Ramos (cell line): ENCODE measurements around the gene FERMT3.

Source experiments
- in situ Hi-C: fragments of 300-500 bp; cut with MboI; formaldehyde crosslinking; loops from one replicate; pipeline ENCODE4 v1.14.3; 2022; ENCODE audit warnings: low sequenced_read_pairs; ENCODE audit not compliant: unreplicated experiment

The FERMT3 gene

GRCh38 chr11:64231546-64231945 is 25.0 kb downstream of the FERMT3 start:
- in situ Hi-C loops, result loop anchor here (25.0 kb wide), 3 partner anchors 906 to 1619 kb away; partner anchors contain the start of genes B3GAT3, EML3, MTA2 and ROM1

GRCh38 chr11:64232182-64232966 is 25.9 kb downstream of the FERMT3 start:
- in situ Hi-C loops, result loop anchor here (25.0 kb wide), 3 partner anchors 905 to 1620 kb away; partner anchors contain the start of genes B3GAT3, EML3, MTA2 and ROM1

- in situ Hi-C loops, result loop anchor here (25.0 kb wide), 3 partner anchors 904 to 1621 kb away; partner anchors contain the start of genes B3GAT3, EML3, MTA2 and ROM1
Measured at GRCh38 chr11:64232967-64233315, 26.4 kb downstream of the FERMT3 start.

- in situ Hi-C loops, result loop anchor here (25.0 kb wide), 3 partner anchors 903 to 1622 kb away; partner anchors contain the start of genes B3GAT3, EML3, MTA2 and ROM1
Measured at GRCh38 chr11:64233913-64234586, 27.5 kb downstream of the FERMT3 start, which contains the start of gene VEGFB. Gene VEGFB, plus strand, starts transcription at chr11:64234584. Its CDS starts 250 bp downstream, at chr11:64234834.

GRCh38 chr11:64234647-64235379 is 28.3 kb downstream of the FERMT3 start:
- in situ Hi-C loops, result loop anchor here (25.0 kb wide), 3 partner anchors 902 to 1623 kb away; partner anchors contain the start of genes B3GAT3, EML3, MTA2 and ROM1

GRCh38 chr11:64235437-64236161 is 29.1 kb downstream of the FERMT3 start:
- in situ Hi-C loops, result loop anchor here (25.0 kb wide), 3 partner anchors 902 to 1623 kb away; partner anchors contain the start of genes B3GAT3, EML3, MTA2 and ROM1

- in situ Hi-C loops, result loop anchor here (25.0 kb wide), 3 partner anchors 900 to 1625 kb away; partner anchors contain the start of genes B3GAT3, EML3, MTA2 and ROM1
Measured at GRCh38 chr11:64237484-64237951, 31.0 kb downstream of the FERMT3 start.

- in situ Hi-C loops, result loop anchor here (25.0 kb wide), 3 partner anchors 899 to 1626 kb away; partner anchors contain the start of genes B3GAT3, EML3, MTA2 and ROM1
Measured at GRCh38 chr11:64238076-64238475, 31.6 kb downstream of the FERMT3 start.

GRCh38 chr11:64238999-64239398 is 32.5 kb downstream of the FERMT3 start:
- in situ Hi-C loops, result loop anchor here (25.0 kb wide), 3 partner anchors 898 to 1627 kb away; partner anchors contain the start of genes B3GAT3, EML3, MTA2 and ROM1

GRCh38 chr11:64239662-64240434 is 33.3 kb downstream of the FERMT3 start:
- in situ Hi-C loops, result loop anchor here (25.0 kb wide), 3 partner anchors 897 to 1628 kb away; partner anchors contain the start of genes B3GAT3, EML3, MTA2 and ROM1

GRCh38 chr11:64240435-64241240 is 34.1 kb downstream of the FERMT3 start, which contains the start of gene FKBP2:
Gene FKBP2, plus strand, starts transcription at chr11:64241095. Its CDS starts 1,293 bp downstream, at chr11:64242388.
- in situ Hi-C loops, result loop anchor here (25.0 kb wide), 3 partner anchors 897 to 1628 kb away; partner anchors contain the start of genes B3GAT3, EML3, MTA2 and ROM1

GRCh38 chr11:64241241-64241490 is 34.6 kb downstream of the FERMT3 start:
- in situ Hi-C loops, result loop anchor here (25.0 kb wide), 3 partner anchors 896 to 1629 kb away; partner anchors contain the start of genes B3GAT3, EML3, MTA2 and ROM1

- in situ Hi-C loops, result loop anchor here (25.0 kb wide), 3 partner anchors 896 to 1629 kb away; partner anchors contain the start of genes B3GAT3, EML3, MTA2 and ROM1
Measured at GRCh38 chr11:64241491-64242374, 35.2 kb downstream of the FERMT3 start.

GRCh38 chr11:64243236-64243854 is 36.8 kb downstream of the FERMT3 start:
- in situ Hi-C loops, result loop anchor here (25.0 kb wide), 3 partner anchors 894 to 1631 kb away; partner anchors contain the start of genes B3GAT3, EML3, MTA2 and ROM1

GRCh38 chr11:64244107-64244506 is 37.6 kb downstream of the FERMT3 start:
- in situ Hi-C loops, result loop anchor here (25.0 kb wide), 3 partner anchors 893 to 1632 kb away; partner anchors contain the start of genes B3GAT3, EML3, MTA2 and ROM1
